ENCODE measurements around the gene KCNIP4.

KCNIP4 gene

DNA sequence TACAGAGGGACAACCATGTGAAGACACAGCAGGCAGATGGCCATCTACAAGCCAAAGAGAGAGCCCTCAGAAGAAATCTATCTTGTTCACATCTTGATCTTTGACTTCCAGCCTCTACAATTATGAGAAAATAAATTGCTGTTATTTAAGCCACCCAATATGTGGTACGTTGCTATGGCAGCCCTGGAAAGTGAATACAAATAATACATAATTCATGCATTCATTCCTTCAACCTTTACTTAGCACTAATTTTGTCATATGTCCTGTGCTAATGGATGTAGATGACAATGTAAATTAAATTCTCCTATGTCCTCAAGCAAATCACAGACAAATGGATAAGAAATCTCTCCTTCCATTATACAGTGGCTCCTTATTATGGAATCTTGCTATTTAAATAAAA, 886.7 kb downstream of the KCNIP4 start:
- DNase-seq (ENCODE audit: low read depth in 2 of 2): no peak

DNA sequence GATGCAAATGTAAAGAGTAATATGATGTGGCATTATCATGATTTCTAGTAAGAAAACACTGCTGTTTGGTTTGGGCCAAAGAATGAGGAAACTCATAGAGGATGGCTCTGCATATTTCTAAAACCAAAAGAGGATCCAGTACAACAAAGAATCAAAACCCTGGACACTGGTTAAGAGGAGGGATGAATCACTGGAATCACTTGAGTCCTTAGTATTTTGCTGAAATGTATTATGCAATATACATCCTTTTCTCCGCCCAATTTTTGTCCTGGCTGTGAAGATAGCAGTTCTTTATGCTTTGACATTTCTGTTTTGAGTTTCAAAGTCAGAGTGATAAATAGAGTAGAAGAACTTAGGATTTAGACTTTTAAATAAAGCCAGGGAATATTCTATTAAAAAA, 902.4 kb downstream of the KCNIP4 start:
- no peak for DNase-seq (ENCODE audit: low read depth in 2 of 2)

DNA sequence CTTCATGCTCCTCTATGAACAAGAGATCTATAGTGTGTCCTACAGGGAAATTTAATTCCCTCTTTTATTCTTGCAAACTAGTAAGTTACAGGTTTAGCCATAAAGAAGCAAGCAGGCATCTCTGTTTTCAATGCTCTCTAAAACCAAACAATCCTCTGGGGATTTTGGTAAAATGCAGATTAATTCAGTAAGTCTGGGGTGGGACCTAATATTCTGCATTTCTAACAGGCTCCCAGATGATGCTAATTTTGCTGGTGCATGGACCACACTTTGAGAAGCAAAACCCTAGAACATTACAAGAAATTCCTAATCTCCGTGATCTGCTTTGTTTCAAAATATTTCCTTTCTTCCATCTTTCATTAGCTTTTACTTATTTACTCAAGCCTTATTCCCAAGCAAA, 903.5 kb downstream of the KCNIP4 start:
- DNase-seq (ENCODE audit: low read depth in 2 of 2): no peak

DNA sequence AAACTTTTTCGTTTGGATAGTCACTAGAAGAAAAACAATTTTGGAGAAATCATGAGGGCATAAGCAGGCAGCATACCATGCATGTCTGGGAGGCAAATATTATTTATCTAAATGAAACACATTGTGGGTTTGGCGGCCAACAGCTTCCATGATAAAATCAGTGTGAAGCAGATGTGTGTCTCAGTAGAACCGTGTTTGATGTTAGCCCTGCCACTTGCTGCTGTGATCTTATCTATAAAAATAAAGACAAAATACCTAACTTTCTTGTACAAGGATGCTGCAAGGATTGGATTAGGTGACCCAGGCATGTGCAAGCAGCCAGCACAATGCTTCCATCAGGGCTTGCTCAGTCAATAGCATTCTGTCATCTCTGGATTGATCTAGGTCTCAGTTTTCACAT, 906.9 kb downstream of the KCNIP4 start:
- no peak for DNase-seq (ENCODE audit: low read depth in 2 of 2)

DNA sequence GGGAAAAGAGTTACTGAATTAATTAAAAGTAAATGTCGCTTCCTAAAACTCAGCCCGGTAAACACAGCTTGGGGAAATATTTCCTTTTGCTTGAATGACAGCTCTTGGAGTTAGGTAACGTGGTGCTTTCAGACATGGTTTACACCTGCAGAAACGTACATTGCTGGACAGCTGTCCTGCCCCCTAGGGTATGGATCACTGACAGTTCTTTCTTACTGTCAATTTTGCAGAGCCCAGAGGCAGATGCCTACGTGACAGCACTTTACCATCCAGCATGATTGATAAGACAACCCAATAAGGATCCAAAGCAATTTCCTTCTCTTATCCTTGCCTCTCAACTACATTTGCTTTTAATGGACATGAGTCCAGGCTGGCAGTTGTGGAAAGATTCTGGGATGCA, 913.8 kb downstream of the KCNIP4 start:
- no peak for DNase-seq (ENCODE audit: low read depth in 2 of 2)

DNA sequence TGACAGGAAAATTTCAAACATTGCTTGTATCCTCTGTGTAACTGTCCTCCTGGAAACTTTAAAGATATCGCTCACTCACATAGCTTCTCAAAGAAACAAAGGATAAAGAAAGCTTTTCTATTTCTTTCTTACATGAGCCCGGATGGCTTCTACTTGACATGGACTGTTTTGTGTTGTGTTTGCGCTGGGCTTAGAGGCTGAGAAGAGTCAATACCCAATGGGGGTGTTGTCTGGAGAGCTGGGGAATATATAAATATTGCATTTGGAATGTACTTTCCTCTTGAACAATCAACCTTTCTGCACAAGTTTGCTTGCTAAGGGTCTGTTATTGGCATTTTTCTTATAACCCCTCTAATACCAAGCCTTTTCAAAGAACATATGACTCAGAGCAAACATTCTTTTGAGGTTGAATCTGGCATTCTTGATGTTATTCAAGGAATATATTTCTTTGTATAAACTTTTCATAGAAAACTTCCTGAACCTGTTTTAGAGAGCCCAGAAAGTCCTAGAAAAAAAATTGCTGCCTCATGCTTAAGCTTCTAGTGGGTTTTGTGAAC, 916.4 kb downstream of the KCNIP4 start:
- DNase-seq (ENCODE audit: low read depth in 2 of 2): no peak

DNA sequence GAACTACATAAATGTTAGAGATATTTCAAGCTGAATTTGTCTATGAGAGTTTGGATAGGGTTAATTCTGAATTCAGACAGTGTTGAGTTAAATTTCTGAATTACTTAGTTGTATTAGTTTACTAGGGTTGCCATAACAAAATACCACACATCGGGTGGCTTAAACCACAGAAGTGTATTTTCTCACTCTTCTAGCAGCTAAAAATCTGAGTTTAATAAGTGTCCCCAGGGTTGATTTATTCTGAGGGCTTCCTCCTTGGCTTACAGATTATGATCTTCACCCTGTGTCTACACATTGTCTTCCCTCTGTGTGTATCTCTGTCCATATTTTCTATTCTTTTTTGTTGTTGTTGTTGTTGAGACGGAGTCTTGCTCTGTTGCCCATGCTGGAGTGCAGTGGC, 929.8 kb downstream of the KCNIP4 start:
- DNase-seq (ENCODE audit: low read depth in 2 of 2): no peak

DNA sequence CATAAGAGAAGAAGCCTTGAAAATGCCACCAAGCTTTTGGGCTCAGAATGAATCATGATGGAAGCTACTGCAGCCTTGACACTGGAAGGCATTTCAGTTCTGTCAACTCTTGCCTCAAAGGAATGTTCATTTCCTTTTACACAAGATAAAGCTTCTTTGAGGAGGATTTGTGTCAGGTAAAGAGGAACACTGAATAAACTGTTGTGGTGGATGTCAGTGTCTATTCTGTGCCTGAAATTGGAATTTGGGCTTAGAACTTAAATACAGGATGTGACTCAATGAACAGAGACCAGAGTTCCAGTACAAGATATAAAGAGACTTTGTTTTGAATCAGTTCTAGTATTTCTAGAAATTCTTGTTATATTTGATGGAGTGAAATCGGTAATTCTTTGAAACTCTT, 935.1 kb downstream of the KCNIP4 start:
- no peak for DNase-seq (ENCODE audit: low read depth in 2 of 2)

DNA sequence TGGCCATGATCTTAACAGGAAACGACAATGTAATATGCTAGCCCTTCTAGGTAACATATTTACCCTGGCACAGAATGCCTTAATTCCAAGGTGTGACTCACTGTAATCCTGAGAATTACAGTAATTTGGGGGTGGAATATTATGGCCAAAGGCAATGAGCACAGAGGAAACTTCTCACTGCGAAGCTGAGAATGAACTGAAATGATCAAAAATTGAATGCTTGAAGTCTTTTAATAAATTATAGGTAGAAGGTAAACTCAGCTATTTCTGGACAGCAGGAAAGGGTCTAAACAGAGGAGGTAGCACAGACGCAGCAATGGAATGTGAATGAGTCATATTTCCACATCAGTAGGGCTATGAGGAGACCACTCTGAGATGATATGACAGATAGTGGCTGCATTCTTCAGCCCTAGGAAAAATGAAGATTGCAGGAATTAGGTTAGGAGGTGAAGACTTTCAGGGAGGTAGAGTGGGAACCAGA, 935.7 kb downstream of the KCNIP4 start:
- DNase-seq (ENCODE audit: low read depth in 2 of 2): no peak

DNA sequence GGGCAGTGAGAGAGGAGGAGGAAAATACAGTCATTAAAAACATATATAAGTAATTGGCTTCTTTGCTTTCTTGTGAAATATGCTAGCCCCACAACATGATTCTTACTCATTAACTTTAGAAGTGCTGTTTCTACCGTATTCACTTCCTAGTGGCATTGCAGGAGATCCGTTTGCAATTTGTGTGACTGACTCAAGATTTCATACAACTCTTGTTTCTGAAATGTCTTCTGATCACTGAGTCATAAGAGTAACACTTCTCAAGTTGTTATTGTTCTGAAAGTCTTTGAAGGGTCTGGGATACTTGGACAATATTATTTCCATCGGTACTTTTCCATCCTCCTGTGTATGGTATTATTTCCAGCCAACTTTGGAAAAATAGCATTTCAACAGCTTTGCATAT, 937.5 kb downstream of the KCNIP4 start:
- no peak for DNase-seq (ENCODE audit: low read depth in 2 of 2)

DNA sequence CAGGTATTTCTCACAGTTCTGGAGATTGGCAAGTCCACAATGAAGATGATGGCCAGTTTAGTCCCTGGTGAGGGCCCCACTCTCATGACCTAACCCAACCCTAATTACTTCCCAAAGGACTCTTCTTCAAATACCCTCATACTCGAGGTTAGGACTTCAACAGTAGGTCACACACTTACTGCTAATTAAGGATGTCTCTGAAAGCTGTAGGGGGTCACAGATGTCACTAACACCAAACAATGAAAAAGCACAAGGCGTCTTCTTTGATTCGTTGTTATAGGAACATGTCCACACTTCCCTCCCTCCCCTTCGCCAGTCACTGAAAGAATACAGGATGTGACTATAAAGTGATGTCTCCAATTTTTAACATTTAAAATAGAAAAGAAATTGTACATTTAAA, 938.6 kb downstream of the KCNIP4 start:
- DNase-seq (ENCODE audit: low read depth in 2 of 2): no peak

DNA sequence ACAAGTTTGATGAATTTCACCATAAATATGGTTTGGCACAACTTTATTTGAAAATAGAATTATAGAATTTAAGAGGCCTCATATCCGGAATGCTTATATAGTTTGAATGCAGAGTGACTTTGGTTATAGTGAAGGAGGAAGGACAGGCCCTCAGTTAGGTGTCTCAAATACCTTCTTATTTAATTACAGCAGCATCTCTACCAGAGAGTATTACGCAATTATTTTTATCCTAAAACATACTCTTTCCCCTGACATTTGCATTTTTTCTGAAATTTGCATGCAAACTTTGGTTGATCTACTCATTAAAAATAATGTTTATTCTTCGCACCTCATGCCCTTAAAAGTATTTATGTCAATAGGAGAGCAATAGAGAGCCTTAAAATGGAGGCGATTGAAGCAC, 942.9 kb downstream of the KCNIP4 start:
- DNase-seq (ENCODE audit: low read depth in 2 of 2): no peak

DNA sequence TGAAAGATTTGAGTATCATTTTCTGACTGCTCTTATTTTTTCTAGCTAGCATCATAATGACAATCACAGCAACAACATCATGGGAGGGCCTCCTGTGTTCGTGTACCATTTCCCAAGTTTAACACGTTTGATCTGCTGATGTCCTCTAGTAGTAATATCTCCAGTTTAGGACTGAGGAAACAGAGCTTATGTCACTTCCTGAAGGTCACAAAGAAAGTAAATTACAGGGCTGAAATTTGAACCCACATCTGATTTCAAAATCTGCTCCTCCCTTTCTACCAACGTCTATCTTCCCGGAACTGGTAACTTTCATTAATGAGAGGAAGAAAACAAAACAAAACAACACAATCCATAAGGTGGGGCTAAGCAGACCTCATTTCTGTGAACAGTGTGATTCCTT, 945.6 kb downstream of the KCNIP4 start:
- no peak for DNase-seq (ENCODE audit: low read depth in 2 of 2)

DNA sequence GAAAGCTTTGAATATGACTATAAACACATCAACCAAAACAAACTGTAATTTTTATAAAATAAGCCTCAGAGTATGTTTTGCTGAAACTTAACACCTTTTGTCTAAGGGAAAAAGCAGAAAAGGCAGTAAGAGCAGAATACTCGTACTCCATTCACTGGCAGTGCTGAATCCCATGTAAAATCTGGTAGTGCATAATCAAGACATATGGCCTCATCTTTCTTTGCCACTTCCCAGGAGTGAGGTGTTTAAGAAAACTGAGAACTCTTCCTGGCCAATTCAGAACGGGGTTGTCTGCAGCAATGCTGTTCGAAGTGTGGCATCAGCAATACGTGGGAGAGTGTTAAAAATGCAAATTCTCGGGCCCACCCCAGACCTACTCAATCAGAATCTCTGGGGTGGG, 946.3 kb downstream of the KCNIP4 start:
- no peak for DNase-seq (ENCODE audit: low read depth in 2 of 2)

DNA sequence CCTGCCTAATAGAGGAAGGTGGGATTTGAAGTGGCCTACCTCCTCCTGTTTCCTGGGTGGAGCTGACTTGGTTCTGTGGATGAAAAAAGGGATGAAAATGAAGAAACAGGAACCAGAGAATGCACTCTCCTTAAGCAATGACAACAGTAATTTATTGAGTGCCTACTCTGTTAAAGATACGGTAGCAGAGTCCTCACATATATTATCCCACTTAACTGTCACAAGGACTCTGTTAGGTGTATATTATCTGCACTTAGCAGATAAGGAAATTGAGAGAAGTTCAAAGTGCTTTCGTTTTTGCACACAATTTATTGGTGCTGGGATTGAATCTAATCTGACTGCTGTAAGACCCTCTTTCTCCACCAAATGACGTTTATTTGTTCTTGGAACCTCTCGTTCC, 947.1 kb downstream of the KCNIP4 start:
- no peak for DNase-seq (ENCODE audit: low read depth in 2 of 2)

DNA sequence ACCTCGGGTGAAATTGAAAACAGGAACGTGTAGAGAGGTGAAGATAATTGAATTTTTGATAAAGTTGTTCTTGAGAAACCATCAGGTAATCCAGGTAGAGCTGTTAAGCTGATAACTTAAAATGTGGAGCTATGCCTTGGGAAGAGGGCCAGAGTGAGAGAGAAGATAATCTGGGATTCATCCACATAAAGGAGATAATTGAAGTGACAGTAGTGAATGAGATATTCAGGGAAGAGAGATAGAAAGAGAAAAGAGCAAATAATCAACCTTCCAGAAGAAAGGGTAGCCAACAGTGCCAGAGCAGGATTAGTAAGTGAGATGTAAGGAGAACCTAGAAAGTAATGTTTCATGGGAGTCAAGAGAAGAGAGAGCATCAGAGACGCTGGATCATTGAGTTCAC, 950.7 kb downstream of the KCNIP4 start:
- no peak for DNase-seq (ENCODE audit: low read depth in 2 of 2)

DNA sequence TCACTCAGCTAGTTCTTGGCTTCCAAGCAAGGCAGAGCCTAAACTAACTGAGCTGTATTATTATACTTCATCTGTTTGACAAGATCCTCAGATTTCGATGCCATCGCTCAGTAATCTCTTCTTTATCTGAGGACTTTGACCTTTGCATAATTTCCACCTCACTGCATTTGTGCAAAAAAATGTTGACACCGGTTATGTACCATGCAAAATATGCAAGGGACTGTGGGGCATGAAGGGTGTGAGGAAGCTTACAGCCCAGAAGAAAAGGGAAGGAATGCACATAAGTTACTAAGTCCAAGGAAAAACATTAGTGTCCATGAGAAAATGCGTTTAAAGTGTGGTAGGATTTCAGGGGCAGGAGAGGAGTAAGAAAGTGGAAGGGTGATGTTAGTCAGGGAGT, 953.0 kb downstream of the KCNIP4 start:
- no peak for DNase-seq (ENCODE audit: low read depth in 2 of 2)

DNA sequence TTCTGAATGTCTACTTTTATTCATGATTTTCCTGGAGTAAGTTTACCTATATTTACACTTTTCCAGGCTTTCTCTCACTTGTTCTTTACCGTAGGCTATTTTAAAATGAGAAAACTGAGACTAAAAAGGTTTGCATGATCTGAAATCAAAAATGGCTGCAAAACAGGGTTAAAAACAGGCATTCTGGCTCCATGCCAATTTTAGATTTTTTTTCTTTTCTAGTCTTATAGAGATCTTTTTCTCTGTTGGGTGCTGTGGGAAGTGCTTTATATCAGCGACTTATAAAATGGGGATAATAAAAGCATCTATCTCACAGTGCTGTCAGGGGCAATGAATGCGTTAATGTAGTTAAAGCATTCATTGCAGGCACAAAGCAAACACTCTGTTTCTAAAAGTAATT, 953.6 kb downstream of the KCNIP4 start:
- no peak for DNase-seq (ENCODE audit: low read depth in 2 of 2)

DNA sequence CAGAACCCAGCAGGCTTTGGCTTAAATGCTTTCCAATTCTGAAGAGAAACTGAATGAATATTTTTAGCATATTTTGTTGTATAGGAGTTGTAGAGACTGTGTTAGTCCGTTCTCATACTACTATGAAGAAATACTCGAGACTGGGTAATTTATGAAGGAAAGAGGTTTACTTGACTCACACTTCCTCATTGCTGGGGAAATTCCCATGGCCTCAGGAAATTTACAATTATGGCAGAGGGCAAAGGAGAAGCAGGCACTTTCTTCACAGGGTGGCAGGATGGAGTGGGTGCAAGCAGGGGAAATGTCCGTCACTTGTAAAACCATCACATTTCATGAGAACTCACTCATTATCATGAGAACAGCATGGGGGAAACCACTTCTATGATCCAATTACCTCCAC, 956.6 kb downstream of the KCNIP4 start:
- no peak for DNase-seq (ENCODE audit: low read depth in 2 of 2)

DNA sequence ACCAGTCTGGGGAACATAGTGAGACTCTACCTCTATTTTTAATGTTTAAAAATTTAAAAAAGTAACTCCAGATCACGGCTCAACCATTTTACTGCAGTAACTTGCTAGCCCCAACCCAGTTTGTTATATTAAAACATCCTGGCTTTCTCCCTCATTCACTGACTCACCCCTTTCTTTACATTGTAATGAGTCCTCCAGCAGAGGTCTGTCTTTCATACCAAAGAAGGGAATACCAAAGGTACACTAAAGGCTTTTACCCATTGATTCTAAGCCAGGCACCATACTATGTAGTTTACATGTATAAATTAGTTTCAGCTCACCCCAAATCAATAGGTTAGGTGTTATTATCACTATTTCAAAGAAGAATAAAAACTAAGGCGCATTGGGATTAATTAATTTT, 961.4 kb downstream of the KCNIP4 start:
- no peak for DNase-seq (ENCODE audit: low read depth in 2 of 2)

DNA sequence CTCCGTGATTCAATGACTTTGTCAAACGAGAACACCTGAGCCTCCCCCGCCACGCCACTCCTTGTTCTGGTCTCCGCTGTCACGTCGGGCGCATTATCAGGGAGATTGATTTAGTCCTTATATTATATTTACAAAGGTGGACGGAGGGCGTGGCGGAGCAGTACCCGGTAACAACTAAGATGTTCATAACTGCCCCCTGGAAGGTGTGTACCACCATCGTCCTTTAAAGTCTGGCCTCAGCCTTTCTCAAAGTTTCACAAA, 964.1 kb downstream of the KCNIP4 start:
- DNase-seq (ENCODE audit: low read depth in 2 of 2): no peak

DNA sequence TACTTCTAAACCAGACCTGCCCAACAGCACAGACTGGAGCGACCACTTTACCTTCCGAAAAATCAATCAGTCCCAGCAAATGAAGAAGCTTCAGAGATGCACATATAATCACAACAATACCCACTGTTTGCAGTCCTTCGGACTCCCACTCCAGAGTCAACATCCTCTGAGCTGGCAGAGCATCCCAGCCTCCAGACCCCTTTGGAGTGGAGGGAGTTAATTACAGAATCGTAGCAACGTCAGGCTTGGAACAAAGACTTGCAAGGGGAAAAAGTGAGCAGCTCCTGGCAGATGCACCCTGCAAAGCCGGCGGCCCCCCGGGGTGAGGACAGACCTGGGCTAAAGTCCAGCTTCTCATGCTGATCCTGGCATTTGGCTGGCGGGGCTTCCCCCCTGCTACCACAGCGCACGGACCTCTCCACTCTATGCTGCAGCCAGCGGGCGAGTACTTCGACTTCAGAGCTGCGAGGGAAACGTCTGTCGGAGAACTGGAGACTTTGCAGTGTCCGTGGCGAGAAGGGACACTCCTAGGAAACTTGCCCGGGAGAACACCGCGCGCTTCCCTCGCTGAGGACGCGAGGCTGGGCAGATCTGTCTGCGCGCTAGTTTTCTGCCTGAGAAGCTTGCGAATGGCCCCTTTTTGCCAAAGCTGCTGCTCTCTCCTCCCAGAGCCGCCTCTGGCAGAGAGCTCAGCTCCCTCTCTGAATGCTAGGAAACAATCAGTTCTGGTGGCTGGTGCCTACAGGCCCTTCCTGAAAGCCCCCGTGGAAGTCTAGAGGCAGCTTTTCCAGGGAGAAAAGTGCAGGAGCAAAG, 964.6 kb downstream of the KCNIP4 start:
- no peak for DNase-seq (ENCODE audit: low read depth in 2 of 2)

DNA sequence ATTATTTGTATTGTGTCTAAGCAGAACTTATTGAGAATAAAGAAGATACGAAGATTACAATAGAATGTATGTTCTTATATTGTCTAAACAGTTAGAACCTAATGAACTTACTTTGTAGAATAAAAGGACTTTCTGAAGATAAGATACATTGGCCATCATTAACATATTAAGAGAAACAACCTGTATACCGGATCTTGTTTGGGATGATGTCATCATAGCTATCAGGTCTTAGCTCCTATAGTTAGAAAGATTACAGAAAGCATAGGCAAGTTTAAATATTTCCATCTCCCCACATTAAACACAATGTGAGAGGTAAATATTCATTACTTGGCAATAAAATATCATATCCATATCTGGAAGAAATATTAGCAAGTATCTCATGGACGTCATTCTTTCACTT, 966.0 kb downstream of the KCNIP4 start:
- no peak for DNase-seq (ENCODE audit: low read depth in 2 of 2)

DNA sequence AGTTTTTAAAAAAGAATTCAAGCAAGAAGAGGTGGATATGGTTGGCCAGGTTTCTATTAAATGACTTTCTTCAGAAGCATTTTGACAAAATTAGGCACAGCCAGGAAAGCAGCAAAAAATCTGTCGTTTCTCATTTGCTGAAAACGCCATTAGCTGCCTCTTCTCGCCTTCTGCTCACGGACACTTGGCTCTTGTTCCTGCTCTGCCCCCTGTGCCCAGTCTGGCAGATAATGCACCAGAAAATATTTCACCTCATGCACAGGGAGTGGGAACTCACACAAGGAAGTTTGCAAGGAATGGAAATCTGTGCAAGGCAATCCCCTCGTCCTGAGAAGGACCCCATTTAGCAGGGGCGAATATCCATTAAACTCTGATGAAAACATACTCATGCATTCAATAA, 988.3 kb downstream of the KCNIP4 start:
- DNase-seq (ENCODE audit: low read depth in 2 of 2): no peak
